Left renal pelvis (tissue), 4 donors: ENCODE data around the gene TMEM258. TPM values are rescaled to one million over a fixed set of nuclear protein-coding genes. Genes with fewer than 3 reads are reported as not detected.

Experiments used
- DNase-seq, 4 donors: peaks; one replicate each; pipeline ENCODE4 v3.0.0-alpha.2; 2013; ENCODE audit warnings: low read depth in 4 of 4, low spot score in 3 of 4
- polyA plus RNA-seq, 4 donors: library from polyadenylated mRNA; unstranded; fragments of 120-200 nt; gene quantifications; one replicate each; pipeline ENCODE4 v1.2.1, GENCODE V29; 2013; ENCODE audit not compliant: insufficient read length in 4 of 4

TMEM258 gene
- polyA plus RNA-seq, 4 donors: 169 to 174 (median 172) TPM

DNA sequence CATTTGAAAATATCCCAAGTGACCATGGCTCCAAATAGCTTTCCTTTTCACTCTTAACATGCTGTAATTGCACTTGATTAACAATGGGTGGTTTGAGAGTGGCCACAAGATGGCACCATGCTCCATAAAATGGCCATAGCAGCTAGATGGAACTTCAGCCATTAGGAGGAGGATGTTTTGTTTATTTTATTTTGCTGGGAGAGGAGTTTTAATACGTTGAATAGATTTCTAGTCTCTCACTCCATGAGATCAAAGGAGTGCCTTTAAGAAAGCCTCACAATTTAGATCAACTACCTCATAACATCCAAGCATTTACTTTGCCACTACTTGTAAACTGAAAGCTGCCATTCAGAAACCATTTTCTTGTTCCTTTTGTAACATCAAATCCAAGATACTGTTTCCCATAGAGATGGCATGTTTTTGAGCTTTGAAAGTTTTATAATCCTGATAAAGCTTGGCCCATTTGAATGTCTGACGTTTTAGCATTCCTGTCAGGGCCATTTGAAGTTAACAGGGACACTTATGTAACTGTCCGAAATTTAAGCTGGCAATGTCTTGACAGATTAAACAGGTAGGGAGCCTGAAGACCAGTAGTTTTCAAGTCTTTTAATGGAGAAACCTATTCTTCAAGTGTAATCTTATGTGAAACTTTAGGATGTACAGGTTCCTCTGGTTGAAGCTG is 5.0 kb upstream of the TMEM258 start:
- DNase-seq: peak in 2 of 4 donors; percentile 64 to 67

DNA sequence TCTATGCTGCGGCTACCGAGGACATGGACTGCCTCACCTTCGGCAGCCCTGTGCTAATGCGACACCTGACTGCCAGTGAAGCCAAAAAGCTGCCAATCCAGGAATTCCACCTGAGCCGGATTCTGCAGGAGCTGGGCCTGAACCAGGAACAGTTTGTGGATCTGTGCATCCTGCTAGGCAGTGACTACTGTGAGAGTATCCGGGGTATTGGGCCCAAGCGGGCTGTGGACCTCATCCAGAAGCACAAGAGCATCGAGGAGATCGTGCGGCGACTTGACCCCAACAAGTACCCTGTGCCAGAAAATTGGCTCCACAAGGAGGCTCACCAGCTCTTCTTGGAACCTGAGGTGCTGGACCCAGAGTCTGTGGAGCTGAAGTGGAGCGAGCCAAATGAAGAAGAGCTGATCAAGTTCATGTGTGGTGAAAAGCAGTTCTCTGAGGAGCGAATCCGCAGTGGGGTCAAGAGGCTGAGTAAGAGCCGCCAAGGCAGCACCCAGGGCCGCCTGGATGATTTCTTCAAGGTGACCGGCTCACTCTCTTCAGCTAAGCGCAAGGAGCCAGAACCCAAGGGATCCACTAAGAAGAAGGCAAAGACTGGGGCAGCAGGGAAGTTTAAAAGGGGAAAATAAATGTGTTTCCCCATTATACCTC is 3.6 kb upstream of the TMEM258 start:
- no peak for DNase-seq

DNA sequence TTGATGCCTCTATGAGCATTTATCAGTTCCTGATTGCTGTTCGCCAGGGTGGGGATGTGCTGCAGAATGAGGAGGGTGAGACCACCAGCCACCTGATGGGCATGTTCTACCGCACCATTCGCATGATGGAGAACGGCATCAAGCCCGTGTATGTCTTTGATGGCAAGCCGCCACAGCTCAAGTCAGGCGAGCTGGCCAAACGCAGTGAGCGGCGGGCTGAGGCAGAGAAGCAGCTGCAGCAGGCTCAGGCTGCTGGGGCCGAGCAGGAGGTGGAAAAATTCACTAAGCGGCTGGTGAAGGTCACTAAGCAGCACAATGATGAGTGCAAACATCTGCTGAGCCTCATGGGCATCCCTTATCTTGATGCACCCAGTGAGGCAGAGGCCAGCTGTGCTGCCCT is 3.1 kb upstream of the TMEM258 start:
- DNase-seq: no peak

DNA sequence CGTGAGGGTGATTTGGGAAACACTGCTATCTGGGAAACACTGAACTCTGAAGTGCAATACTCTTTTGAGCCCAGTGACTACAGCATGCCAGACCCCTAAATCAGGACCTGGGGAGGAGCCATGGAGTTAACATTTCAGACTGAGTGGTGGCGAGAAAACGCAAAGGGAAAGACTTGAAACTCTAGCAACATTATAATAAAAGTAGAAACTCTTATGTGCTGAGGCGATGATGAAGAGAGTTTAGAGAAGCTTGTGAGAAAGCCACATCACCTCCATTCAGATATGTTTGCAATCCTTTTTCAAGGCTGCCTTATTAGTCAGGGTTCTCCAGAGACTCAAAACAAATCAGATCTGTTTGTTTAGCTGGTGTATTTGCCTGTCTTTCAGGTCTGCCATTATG is 2.2 kb upstream of the TMEM258 start:
- DNase-seq: no peak

DNA sequence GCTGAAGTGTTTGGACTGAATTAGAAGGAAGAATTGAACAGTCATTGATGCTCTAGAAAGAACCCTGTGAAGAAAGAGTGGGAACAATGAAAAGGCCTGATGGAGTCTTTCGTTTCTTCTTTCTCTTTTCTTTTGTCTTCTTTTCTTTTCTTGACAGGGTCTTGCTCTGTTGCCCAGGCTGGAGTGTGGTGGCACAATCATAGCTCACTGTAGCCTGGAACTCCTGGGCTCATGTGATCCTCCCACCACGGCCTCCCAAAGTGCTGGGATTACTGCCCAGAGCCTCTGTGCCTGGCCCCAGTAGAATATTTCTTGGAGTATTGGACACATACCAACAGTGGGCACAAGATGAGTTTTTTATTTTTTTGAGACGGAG is 1.4 kb upstream of the TMEM258 start:
- DNase-seq: no peak

DNA sequence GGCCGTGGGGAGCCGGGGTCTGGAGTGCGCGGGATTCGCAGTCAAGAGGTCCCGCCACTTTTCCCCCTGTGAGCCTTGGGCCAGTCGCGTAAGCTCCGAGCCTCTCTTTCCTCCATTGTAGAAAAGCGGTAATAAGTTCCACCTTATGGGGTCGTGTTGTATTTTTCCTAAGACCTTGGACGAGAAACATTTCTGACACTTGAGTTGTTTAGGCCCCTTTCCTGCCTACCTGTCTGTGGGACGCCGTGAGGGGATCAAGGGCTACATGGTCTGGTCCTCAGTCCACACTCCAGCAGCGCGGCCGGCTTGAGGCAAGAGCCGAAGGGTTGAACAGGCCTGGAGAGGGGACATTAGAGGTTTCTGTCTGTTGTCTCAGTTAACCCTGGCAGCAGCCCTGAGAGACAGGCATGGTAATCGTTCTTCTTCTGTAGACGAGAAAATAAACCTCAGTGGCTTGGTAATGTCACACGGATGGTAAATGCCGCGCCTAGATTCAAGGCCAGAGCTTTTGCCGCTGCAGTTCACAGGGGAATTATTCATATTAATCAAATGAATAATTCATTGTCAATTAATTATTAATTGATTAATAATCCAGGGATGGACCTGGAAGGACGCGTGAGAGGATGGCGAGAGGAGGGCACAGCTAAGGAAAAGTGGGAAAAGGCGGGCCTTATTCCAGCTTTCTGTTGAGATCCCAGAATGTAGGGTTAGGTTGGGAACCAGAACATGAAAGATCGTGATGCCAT is 857 bp upstream of the TMEM258 start:
- DNase-seq: no peak

DNA sequence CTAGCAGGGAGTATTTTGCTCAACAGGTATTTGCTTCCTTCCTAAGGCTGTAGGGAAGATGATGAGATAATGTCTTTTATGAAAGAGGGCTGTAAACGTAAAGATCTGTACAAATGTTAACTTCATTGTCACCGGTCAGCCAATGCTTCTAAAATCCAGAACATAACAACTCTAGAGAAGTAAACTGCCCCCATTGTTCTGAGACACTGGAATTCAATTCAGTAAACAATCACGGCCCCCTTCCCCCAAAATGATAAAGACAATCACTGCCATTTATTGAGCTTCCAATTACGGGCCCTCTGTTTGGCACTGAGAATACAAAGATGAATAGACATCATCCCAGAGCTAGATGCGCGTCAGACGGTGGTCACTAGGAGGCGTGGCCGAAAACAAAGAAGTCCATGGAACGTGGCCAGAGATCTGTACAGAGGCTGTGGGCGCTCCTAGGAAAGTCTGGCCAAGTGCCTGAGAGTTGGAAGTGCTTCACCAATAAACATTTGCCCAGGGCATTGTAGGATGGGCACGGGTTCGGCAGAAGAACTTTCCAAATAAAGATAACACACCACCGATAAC is 576 bp downstream of the TMEM258 start:
- DNase-seq: peak in 1 of 4 donors; percentile 65

DNA sequence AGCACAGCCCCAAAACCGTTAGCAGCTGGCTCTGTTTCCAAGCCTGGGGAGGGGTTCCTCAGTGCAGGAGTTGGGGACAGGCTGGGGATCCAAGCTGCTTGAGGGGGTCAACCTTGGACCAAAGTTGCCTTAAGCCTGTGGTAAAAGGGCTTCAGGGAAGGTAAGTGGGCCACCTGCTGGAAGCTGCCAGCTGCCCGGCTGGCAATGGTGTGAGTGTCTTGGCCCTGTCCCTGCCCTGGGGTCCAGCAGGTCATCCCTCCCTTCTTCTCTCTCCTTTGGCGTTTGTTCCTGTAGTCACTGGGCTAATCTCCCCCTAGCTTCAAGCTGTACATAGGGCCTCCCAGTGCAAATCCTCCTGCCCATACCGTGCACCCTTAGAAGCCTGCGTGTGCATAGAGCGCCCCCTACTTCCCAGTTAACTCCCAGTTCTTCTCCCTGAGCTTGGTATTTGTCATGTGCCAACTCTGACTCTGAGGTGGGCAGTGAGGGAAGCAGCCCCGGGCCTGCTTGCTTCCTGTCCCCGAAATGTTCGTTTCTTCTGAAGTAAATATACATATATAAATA is 4.4 kb downstream of the TMEM258 start:
- DNase-seq: no peak

DNA sequence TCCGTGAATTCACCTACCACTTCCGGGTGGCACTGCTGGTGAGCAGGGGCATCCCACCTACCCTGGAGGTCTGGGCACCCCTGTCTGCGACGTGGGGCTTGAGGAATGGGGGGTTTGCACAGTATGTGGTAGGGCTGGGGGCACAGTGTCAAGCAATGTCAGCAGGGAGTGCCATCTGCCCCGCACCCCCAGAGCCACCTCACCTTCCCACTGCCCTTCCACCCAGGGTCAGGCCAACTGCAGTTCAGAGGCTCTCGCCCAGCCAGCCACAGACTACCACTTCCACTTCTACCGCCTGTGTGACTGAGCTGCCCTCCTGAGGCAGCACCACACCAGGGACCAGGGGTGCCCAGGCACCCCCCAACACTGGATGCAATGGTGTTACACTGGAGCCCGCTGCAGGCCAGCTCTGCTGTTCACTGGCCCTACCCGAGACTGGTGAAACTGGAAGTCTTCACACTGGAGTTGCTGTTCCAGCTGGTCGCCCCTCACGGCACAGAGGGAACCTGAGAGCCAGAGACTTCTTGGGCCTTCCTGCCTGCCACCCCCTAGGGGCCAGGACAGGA is 6.5 kb downstream of the TMEM258 start:
- no peak for DNase-seq

DNA sequence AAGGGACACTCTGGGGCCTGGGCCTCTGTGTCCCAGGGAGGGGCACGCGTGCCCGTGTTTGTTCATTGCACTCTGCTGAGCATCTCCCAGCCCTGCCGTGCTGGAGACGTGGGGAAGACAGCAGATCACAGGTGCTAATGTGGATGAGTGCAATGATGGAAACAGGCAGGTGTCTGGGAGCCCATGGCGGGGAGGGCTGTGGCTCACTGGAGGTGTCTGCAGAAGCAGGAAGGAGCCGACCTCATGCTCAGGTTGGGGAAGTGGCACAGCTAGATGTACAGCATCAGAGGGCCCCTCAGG is 7.9 kb downstream of the TMEM258 start:
- no peak for DNase-seq

DNA sequence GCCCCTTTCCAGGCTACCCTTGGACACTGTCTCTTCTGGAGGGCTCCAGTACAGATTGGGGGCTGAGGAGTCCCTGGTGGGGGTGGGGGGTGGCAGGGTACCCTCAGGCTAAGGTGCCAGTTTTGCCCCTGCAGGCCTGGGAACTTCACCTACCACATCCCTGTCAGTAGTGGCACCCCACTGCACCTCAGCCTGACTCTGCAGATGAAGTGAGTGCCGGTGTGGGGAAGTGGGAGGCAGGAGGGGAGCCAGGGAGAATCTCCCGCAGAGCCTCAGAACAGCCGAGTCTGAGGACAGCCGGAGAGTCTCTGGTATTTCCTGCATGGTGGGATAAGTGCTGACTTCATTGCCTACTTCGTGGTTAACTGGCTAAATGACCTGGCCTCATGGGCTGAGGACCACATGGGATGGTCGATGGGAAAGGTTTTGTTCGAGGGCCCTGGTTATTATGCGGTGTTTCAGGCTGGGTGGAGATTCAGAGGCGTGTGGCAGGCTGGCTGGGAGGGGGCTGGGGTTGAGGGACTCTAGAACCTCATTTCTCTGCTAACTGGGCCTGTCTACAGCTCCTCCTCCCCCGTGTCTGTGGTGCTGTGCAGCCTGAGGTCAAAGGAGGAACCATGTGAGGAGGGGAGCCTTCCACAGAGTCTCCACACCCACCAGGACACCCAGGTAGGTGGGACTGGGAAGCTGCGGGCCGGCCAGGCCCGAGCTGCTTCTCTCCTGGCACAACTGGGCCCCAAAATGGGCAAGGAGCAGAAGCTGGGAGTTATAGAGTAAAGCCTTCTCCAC is 8.5 kb downstream of the TMEM258 start:
- DNase-seq: no peak

DNA sequence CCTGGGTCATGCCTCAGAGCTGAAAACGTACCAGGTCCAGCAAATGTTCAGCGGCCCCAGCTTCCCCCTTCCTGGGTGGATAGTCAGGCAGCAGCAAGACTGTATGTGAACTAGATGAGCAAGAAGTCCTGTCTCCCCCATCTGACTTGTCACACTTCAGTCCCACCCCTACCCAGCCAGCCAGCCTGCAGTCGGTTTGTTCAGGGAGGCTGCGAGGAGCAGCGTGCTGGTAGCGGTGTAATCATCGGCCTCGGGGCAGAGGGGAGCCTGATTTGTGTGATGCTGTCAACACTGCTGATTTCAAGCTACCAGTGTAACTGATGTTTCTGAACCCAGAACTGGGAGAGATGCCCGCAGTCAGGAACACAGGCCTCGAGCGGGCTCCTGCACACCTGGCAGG is 9.6 kb downstream of the TMEM258 start:
- no peak for DNase-seq

DNA sequence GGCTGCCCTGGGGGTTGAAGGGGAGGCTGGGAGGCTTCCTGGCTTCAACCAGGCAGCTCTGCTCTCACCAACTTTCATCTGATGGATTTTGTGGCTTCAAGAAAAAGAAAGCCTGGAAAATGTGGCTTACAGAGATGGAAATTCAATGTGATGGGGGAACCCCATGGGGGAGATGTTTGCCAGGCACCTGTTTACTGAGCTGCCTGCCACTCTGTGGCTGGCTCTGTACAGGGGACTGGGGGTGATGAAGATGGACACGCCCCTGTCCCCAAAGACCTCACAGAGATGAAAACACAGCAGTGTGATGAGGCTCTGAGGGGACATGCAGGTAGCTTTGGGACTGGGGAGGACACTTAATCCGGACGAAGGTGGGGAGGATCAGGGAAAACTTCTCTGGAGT is 10.1 kb downstream of the TMEM258 start:
- no peak for DNase-seq

DNA sequence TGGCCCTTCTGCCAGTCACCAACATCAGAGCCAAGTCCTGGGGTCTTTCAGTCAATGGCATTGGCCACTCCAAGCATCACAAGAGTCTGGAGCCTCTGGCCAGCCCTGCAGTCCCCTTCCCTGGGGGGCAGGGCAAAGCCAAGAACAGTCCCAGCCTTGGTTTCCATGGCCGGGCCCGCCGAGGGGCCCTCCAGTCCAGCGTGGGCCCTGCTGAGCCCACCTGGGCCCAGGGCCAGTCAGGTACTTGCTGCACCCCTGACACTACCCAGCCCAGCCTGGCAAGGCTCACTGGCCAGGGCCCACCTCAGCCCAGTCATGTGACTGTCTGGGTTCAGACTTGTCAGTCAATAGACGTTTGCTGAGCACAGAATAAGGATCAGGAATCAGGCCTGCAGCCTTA is 10.8 kb downstream of the TMEM258 start:
- DNase-seq: no peak

DNA sequence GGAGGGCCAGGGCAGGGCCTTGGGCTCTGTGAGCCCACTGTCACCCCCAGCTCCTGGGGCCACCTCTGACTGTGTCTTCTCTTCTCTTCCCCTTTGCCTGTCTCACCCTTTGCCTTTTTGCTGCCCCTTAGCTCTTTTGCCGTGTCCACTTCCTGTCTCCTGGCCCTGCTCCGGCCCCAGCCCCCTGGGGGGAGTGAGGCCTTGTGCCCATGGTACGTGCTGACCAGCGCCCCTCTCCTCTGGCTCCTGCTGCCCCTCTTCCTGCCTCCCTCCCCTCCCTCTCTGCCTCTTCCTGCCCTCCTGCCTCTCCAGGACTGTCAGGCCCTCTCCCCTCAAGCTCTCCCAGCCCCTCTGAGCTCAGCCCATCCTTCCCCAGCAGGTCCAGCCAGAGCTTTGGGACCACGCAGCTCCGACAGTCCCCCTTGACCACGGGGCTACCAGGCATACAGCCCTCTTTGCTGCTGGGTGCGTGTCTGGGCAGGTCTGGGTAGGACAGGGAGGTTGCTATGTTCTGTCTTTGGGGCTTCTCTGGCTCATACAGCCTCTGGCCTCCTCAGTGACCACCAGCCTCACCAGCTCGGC is 11.7 kb downstream of the TMEM258 start:
- DNase-seq: no peak

DNA sequence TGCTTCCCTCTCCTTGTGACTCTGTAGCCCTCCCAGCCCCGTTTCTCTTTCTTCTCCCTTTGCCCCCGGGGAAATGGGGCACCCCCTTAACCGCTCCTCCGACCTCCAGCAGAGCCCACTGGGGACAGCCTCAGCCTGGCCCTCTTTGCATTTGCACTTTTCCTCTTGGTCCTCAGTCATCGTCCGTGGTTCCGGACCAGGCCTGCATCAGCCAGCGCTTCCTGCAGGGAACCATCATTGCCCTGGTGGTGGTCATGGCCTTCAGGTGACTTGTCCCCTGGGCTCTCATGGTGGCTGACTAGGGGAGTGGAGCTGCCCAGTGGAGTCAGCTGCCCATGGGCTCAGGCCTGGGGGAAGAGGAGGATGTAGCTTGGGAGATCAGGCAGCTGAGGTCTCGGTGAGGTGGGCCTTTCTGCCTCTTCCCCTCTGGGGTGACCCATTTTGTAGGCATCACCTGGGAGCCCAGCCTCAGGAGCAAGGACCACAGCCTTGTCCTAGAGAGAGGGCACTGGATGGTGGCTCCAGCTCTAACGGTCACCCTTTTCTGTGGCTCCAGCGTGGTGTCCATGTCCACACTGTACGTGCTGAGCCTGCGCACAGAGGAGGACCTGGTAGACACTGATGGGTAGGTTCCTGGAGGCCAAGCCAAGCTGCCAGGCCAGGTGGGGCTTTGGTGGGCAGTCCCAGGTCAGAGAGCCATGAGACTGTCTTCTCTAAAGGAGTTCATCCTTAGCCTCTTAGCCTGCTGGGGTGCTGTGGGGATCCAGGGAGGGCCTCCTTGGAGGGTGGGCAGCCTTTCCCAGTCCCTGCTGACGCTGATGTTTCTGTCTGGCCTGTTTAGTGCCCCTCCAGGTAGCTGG is 12.5 kb downstream of the TMEM258 start:
- DNase-seq: no peak

DNA sequence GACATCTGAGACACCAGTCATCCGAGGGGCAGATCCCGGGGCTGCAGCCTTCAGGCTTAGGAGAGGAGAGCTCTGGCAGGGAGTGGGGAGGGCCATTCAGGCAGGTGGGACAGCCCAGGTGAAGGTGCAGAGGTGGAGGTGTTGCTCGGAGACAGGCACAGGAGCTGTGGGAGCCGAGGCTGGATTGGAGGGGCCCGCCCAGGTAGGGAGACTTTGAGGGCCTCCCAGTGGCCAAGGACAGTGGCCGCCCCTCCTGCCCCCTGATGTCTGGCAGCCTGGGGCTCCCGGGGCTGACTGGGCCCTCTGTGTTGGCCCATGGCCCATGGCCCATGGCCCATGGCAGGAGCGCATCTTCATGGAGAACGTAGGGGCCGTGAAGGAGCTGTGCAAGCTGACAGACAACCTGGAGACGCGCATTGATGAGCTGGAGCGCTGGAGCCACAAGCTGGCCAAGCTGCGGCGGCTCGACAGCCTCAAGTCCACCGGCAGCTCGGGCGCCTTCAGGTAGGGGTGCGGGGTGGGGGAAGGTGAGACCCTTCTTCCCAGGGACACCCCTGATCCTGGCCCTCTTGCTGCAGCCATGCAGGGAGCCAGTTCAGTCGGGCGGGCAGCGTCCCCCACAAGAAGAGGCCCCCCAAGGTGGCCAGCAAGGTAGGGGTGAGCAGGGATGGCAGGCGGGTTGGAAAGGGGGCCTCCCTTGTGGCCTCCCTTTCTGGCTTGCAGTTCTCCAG is 13.3 kb downstream of the TMEM258 start:
- DNase-seq: no peak

DNA sequence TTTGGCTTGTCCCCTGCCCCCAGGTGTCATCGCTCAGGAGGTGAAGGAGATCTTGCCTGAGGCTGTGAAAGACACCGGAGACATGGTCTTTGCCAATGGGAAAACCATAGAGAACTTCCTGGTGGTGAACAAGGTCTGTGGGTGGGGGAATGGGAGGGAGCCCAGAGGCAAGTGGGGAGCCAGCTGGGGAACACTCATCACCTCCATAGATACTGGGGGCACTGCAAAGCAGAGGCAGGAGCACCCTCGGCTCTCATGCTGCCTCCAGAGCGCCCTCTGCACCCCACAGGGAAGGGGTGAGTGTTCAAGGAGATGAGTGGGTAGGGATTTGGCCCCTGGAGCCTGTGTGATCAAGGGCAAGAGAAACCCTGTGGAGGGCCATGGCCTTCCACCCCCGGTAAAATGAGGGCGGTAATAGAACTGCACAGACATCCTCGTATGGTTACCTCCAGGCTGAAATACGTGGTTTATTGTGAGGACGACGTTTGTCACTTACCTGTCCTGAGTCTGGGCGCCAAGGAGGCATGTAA is 14.0 kb downstream of the TMEM258 start:
- DNase-seq: no peak
